PC-3 (cell line): ENCODE results near the gene ZFP28. TPM values are rescaled to one million over a fixed set of nuclear protein-coding genes. Genes with fewer than 3 reads are reported as not detected.

ENCODE experiments used
- ATAC-seq: fragments of 200-7000 bp; cut with Tn5 transposase; 2 replicates; pipeline ENCODE4 v1.9.1; 2020; ENCODE audit warnings: mild to moderate bottlenecking, moderate library complexity
- BruUV-seq: library from RNA; stranded (reverse); fragments of 400-500 nt; replicated peaks from 2 replicates; lab custom pipeline; 2021; lab: Mats Ljungman, UMichigan
- CTCF ChIA-PET: fragments of 300-600 bp; sonication (Branson Sonifier 250); formaldehyde crosslinking; loops from one replicate; lab custom pipeline; 2022; ENCODE audit warnings: antibody characterized with exemption; lab: Charles Lee
- POLR2A ChIA-PET: fragments of 300-600 bp; sonication (Branson Sonifier 250); formaldehyde crosslinking; loops from one replicate; lab custom pipeline; 2022; ENCODE audit warnings: antibody characterized with exemption; ENCODE audit not compliant: unreplicated experiment; lab: Charles Lee
- DNase-seq: peaks from one replicate; pipeline ENCODE4 v3.0.0-alpha.2; 2015
- H2AFZ ChIP-seq: fragments of 300-600 bp; sonication (generic); 2 replicates; pipeline ENCODE4 v1.6.0; 2016; ENCODE audit warnings: antibody characterized with exemption, low read length
- H3F3A ChIP-seq: fragments of 300-600 bp; sonication (generic); one replicate; pipeline ENCODE4 v1.6.0; 2017; ENCODE audit warnings: antibody characterized with exemption, low read length, control low read depth, mild to moderate bottlenecking; ENCODE audit not compliant: unreplicated experiment
- H3K27ac ChIP-seq: fragments of 300-600 bp; sonication (generic); 2 replicates; pipeline ENCODE4 v1.5.1; 2016; ENCODE audit warnings: mild to moderate bottlenecking, low read length
- H3K27me3 ChIP-seq: fragments of 300-600 bp; sonication (generic); 2 replicates; pipeline ENCODE4 v1.6.1; 2016; ENCODE audit warnings: low read length, mixed read lengths
- H3K36me3 ChIP-seq: fragments of 300-600 bp; sonication (generic); 2 replicates; pipeline ENCODE4 v1.6.1; 2016; ENCODE audit warnings: low read depth, mixed run types, low read length, mixed read lengths
- H3K4me1 ChIP-seq: fragments of 300-600 bp; sonication (generic); 2 replicates; pipeline ENCODE4 v1.5.1; 2016; ENCODE audit warnings: low read length; ENCODE audit not compliant: insufficient read depth
- H3K4me2 ChIP-seq: fragments of 300-600 bp; sonication (generic); 2 replicates; pipeline ENCODE4 v1.6.0; 2016; ENCODE audit warnings: low read length
- H3K4me3 ChIP-seq: fragments of 300-600 bp; sonication (generic); 2 replicates; pipeline ENCODE4 v1.5.1; 2016; ENCODE audit warnings: mild to moderate bottlenecking, low read length, mixed read lengths
- H3K79me2 ChIP-seq: fragments of 300-600 bp; sonication (generic); 2 replicates; pipeline ENCODE4 v1.6.1; 2017; ENCODE audit warnings: low read length, mixed read lengths
- H3K9ac ChIP-seq: fragments of 300-600 bp; sonication (generic); 2 replicates; pipeline ENCODE4 v1.6.0; 2016; ENCODE audit warnings: mild to moderate bottlenecking, low read length
- H3K9me2 ChIP-seq: fragments of 300-600 bp; sonication (generic); replicated peaks from 2 replicates; pipeline ENCODE4 v1.6.1; 2016; ENCODE audit warnings: mixed run types, low read length, mixed read lengths
- H3K9me3 ChIP-seq: fragments of 300-600 bp; sonication (generic); 2 replicates; pipeline ENCODE4 v1.6.1; 2016; ENCODE audit warnings: low read length, mixed read lengths
- H4K20me1 ChIP-seq: fragments of 300-600 bp; sonication (generic); 2 replicates; pipeline ENCODE4 v1.6.1; 2016; ENCODE audit warnings: low read length, mixed read lengths
- EZH2 ChIP-seq: fragments of 300-600 bp; sonication (generic); IDR thresholded peaks from one replicate; pipeline ENCODE4 v1.6.1; 2017; ENCODE audit warnings: antibody characterized with exemption, mild to moderate bottlenecking, low read length; ENCODE audit not compliant: unreplicated experiment
- EZH2phosphoT487 ChIP-seq: fragments of 300-600 bp; sonication (generic); IDR thresholded peaks from 2 replicates; pipeline ENCODE4 v1.6.1; 2018; ENCODE audit warnings: mild to moderate bottlenecking, antibody characterized with exemption, low read length, borderline replicate concordance
- intact Hi-C: fragments of 100-400 bp; cut with micrococcal nuclease; formaldehyde crosslinking; loops from 2 replicates; pipeline ENCODE4 v1.9.0; 2023
- total RNA-seq: library from RNA; depleted of rRNA; stranded (reverse); fragments of >200 nt; gene quantifications from 2 replicates; pipeline ENCODE4 v1.2.3, GENCODE V29; 2014
- TF ChIP-seq, protein P1 (sequence below): fragments of 300-600 bp; sonication (generic); conservative IDR thresholded peaks from 2 replicates; pipeline ENCODE4 v1.5.1; 2017; ENCODE audit warnings: antibody characterized with exemption, low read depth, mild to moderate bottlenecking, low read length

ZFP28 gene
- total RNA-seq, 1 experiment from 2014 or later, result 0.58 TPM

DNA sequence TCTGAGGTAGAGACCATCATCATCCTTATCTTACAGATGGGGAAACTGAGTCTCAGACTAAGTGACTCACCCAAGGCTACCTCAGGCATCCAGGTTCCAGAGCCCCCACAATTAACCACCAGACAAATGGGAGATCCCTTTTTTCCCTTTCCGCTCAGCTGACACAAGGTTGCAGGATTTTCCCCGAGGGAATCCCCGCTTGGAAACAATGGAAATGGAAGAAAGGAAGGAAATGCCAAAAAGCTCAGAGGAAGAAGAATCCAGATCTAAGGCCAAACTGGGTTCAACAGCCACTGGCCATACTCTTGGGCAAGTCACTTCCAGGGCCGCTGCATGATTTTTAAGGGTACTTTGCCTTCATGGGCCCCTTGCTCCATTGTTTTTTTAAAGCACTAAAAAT, 57.9 kb downstream of the ZFP28 start:
- intact Hi-C loops, result no loop called here
- ChIA-PET POLR2A (no interaction called here), CTCF (no interaction called here)
- peaks cover 49% of the 10 kb centered on the region for H3K79me2 ChIP-seq
- no peaks in the 10 kb centered on the region for H3K9me2 ChIP-seq
- H3K9me3 ChIP-seq, result peaks cover 58% of the 10 kb centered on the region
- TF ChIP-seq EZH2 (no peak), EZH2phosphoT487 (no peak)
- TF ChIP-seq, protein P1, sequence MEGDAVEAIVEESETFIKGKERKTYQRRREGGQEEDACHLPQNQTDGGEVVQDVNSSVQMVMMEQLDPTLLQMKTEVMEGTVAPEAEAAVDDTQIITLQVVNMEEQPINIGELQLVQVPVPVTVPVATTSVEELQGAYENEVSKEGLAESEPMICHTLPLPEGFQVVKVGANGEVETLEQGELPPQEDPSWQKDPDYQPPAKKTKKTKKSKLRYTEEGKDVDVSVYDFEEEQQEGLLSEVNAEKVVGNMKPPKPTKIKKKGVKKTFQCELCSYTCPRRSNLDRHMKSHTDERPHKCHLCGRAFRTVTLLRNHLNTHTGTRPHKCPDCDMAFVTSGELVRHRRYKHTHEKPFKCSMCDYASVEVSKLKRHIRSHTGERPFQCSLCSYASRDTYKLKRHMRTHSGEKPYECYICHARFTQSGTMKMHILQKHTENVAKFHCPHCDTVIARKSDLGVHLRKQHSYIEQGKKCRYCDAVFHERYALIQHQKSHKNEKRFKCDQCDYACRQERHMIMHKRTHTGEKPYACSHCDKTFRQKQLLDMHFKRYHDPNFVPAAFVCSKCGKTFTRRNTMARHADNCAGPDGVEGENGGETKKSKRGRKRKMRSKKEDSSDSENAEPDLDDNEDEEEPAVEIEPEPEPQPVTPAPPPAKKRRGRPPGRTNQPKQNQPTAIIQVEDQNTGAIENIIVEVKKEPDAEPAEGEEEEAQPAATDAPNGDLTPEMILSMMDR, result no peak
- no peaks in the 10 kb centered on the region for H3K4me1 ChIP-seq
- peaks cover 41% of the 10 kb centered on the region for H3K36me3 ChIP-seq
- no peaks in the 10 kb centered on the region for H3K27me3 ChIP-seq
- no peak overlapping the region for H3K27ac ChIP-seq
- no TSS peak for BruUV-seq
- no peak for ATAC-seq
- H3F3A ChIP-seq, result no peaks in the 10 kb centered on the region
- no peak overlapping the region for H2AFZ ChIP-seq
- H3K4me3 ChIP-seq, result peak overlapping the region; percentile 94
- no peak overlapping the region for H3K9ac ChIP-seq
- DNase-seq, result no peak
- no peak overlapping the region for H3K4me2 ChIP-seq
- H4K20me1 ChIP-seq, result no peaks in the 10 kb centered on the region

DNA sequence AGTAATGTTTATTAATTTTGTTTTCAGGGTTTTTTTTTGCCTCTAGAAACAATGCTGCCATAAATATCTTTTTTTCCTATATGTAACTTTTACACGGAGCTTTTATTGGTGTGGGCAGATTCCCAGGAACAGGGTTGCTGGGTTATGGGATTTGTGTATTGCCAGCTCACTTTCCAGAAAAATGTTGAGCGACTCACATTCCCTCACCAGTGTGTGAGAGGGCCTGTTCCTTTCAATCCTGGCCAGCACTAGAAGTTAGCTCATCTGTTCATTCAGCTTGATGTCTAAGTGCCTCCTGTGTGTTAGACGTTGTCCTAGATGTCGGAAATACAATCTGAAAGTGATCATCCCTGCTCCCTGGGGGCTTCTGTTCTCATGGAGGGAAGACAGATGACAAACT, 58.9 kb downstream of the ZFP28 start:
- Histone ChIP-seq H3K36me3 (peaks cover 52% of the 10 kb centered on the region), H3K9me2 (no peaks in the 10 kb centered on the region), H3K27me3 (no peaks in the 10 kb centered on the region), H3F3A (no peaks in the 10 kb centered on the region), H3K4me1 (no peaks in the 10 kb centered on the region), H4K20me1 (no peaks in the 10 kb centered on the region), H3K4me2 (no peak overlapping the region), H3K79me2 (peaks cover 49% of the 10 kb centered on the region), H3K9me3 (peaks cover 58% of the 10 kb centered on the region), H3K4me3 (0 out of 2 replicates have a peak overlapping the region, but pooled peaks have one; percentile 19), H2AFZ (no peak overlapping the region), H3K9ac (no peak overlapping the region), H3K27ac (no peak overlapping the region)
- no peak for TF ChIP-seq EZH2phosphoT487
- TF ChIP-seq, protein P1, result no peak
- TF ChIP-seq EZH2, result no peak
- intact Hi-C loops, result no loop called here
- DNase-seq (no peak), ATAC-seq (no peak)
- no TSS peak for BruUV-seq
- ChIA-PET POLR2A (no interaction called here), CTCF (no interaction called here)

DNA sequence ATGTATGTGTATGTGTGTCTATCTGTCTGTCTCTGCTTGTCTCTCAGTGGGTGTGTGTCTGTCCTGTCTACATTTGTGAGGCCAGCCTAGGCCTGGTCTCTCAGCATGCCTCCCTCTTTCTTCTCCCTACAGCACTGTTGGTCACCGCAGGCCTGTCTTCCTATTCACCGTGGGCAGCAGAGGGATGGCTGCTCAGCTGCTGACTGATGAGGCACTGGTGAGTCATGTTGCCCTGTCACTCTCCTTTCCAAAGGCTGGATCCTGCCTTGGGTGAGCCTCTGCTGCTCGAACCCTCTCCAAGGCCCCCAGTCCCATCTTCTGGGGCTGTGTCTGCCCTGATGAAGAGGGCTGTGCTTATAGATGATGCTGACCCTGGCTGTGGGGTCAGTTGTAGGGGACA, 62.6 kb downstream of the ZFP28 start:
- Histone ChIP-seq H3K79me2 (peaks cover 44% of the 10 kb centered on the region), H3K9me2 (no peaks in the 10 kb centered on the region), H3K36me3 (peaks cover 86% of the 10 kb centered on the region), H3K9ac (no peak overlapping the region), H2AFZ (no peak overlapping the region), H3K4me2 (no peak overlapping the region), H4K20me1 (no peaks in the 10 kb centered on the region), H3K4me1 (no peaks in the 10 kb centered on the region), H3F3A (no peaks in the 10 kb centered on the region), H3K27me3 (no peaks in the 10 kb centered on the region), H3K27ac (no peak overlapping the region), H3K4me3 (no peak overlapping the region), H3K9me3 (peaks cover 70% of the 10 kb centered on the region)
- ChIA-PET CTCF (no interaction called here), POLR2A (no interaction called here)
- no TSS peak for BruUV-seq
- intact Hi-C loops, result no loop called here
- ATAC-seq (no peak), DNase-seq (peak; percentile 12)
- TF ChIP-seq EZH2phosphoT487 (no peak), EZH2 (no peak)
- TF ChIP-seq, protein P1, result no peak
